NB4 (cell line): ENCODE results near the gene SEMA3C.

Experiments
- POLR2A ChIP-seq: IDR thresholded peaks from 2 replicates; pipeline ENCODE4 v1.6.1; 2011; ENCODE audit warnings: mild to moderate bottlenecking; ENCODE audit not compliant: insufficient read length; ENCODE audit errors: extremely low read depth
- TF ChIP-seq, protein P1 (sequence below): IDR thresholded peaks from 2 replicates; pipeline ENCODE4 v1.6.1; 2011; ENCODE audit warnings: low read depth, low read length

DNA sequence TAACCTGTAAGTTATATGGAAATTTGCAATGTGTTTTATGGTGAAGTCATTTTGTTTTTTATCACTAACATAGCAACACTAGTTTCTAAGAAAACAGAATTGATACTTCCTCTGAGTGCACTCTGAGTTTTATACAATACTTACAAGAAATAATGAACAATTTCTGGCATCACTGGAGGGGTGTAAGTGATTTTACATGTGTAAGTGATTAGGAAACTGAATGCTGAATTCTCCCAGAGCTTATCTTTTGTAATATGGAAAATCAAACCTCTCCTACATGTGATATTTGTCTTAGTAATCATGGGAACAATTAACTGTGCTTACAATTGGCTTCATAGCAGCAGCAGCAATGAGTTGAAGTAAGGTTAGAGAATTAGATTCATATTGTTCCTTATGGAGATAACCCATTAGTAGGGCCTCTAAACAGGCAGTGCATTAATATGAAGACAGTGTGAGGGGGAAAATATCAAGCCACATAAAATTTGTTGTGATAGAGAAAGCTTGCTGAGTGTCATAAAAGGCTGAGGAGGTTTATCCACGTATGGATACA, 37.4 kb downstream of the SEMA3C start:
- TF ChIP-seq POLR2A, result no peak
- TF ChIP-seq, protein P1, sequence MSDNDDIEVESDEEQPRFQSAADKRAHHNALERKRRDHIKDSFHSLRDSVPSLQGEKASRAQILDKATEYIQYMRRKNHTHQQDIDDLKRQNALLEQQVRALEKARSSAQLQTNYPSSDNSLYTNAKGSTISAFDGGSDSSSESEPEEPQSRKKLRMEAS, result no peak
